DOHH2 (cell line): ENCODE measurements around the gene MISP.

Experiments used
- H3F3A ChIP-seq: fragments of 200-600 bp; sonication (generic), shearing (Covaris generic); 2 replicates; pipeline ENCODE4 v1.6.0; 2016; ENCODE audit warnings: antibody characterized with exemption, mild to moderate bottlenecking; ENCODE audit not compliant: control insufficient read depth, insufficient read depth
- H3K27ac ChIP-seq: fragments of 200-600 bp; sonication (generic); 2 replicates; pipeline ENCODE4 v1.5.1; 2014; ENCODE audit warnings: low read depth, mild to moderate bottlenecking, low read length, moderate library complexity
- H3K27me3 ChIP-seq: fragments of 200-600 bp; sonication (generic); 2 replicates; pipeline ENCODE4 v1.6.1; 2014; ENCODE audit warnings: mild to moderate bottlenecking, low read length, mixed read lengths; ENCODE audit not compliant: control insufficient read depth
- H3K36me3 ChIP-seq: fragments of 200-600 bp; sonication (generic); 2 replicates; pipeline ENCODE4 v1.6.1; 2014; ENCODE audit warnings: mild to moderate bottlenecking, low read length, moderate library complexity, mixed read lengths; ENCODE audit not compliant: control insufficient read depth
- H3K4me1 ChIP-seq: fragments of 200-600 bp; sonication (generic); 2 replicates; pipeline ENCODE4 v1.6.1; 2014; ENCODE audit warnings: mild to moderate bottlenecking, low read length, mixed read lengths; ENCODE audit not compliant: control insufficient read depth
- H3K4me2 ChIP-seq: fragments of 200-600 bp; sonication (generic); 2 replicates; pipeline ENCODE4 v1.6.0; 2014; ENCODE audit warnings: mild to moderate bottlenecking, low read length, moderate library complexity
- H3K4me3 ChIP-seq: fragments of 200-600 bp; sonication (generic); 2 replicates; pipeline ENCODE4 v1.5.1; 2014; ENCODE audit warnings: mild to moderate bottlenecking, low read length, mixed read lengths
- H3K79me2 ChIP-seq: fragments of 200-600 bp; sonication (generic); 2 replicates; pipeline ENCODE4 v1.6.1; 2014; ENCODE audit warnings: mild to moderate bottlenecking, low read length, mixed read lengths; ENCODE audit not compliant: control insufficient read depth
- H3K9me2 ChIP-seq: fragments of 200-600 bp; sonication (generic); replicated peaks from 2 replicates; pipeline ENCODE4 v1.6.1; 2014; ENCODE audit warnings: mild to moderate bottlenecking, low read length, mixed read lengths; ENCODE audit not compliant: control insufficient read depth
- H3K9me3 ChIP-seq: fragments of 200-600 bp; sonication (generic); 2 replicates; pipeline ENCODE4 v1.6.1; 2014; ENCODE audit warnings: antibody characterized with exemption, low read length, mixed read lengths; ENCODE audit not compliant: control insufficient read depth, insufficient read depth
- H4K20me1 ChIP-seq: fragments of 200-600 bp; sonication (generic); 2 replicates; pipeline ENCODE4 v1.6.0; 2014; ENCODE audit warnings: low read depth, mild to moderate bottlenecking, antibody characterized with exemption, low read length, moderate library complexity; ENCODE audit not compliant: control insufficient read depth, insufficient read depth
- EZH2phosphoT487 ChIP-seq: fragments of 200-600 bp; sonication (generic); IDR thresholded peaks from 2 replicates; pipeline ENCODE4 v1.6.1; 2017; ENCODE audit warnings: borderline replicate concordance, mild to moderate bottlenecking, antibody characterized with exemption, low read length, moderate library complexity, mixed read lengths
- TF ChIP-seq, protein P1 (sequence below): fragments of 200-600 bp; sonication (generic); IDR thresholded peaks from one replicate; pipeline ENCODE4 v1.5.1; 2014; ENCODE audit warnings: antibody characterized with exemption, mild to moderate bottlenecking, low read depth, low read length; ENCODE audit not compliant: poor library complexity, severe bottlenecking

Gene MISP

DNA sequence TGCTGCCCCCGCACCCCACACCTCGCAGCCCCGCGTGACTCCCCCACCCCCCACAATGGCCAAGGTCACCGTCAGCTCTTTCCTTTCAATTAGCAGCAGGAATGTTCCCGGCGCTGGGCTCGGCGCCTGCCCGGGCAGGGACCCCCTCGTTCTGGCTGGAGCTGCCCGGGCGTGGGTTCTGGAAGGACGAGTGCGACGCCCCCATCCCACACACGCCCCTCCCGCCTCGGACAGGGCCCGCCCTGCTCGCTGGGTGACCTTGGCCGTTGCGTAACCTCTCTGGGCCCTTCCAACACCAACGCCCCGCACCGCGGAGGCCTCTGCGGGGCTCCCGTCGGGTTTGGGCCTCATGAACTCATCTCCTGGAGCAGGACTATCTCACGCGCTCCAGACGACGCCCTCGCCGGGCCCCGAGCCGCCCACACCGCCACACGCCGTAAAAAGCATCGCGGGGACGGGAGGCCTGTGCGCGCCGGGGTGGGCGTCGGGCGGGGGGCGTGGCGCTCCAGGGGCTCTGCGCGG, 31.9 kb upstream of the MISP start:
- no peak overlapping the region for H3K4me3 ChIP-seq
- H3K4me2 ChIP-seq, result no peak overlapping the region
- no peaks in the 10 kb centered on the region for H3F3A ChIP-seq
- no peak for TF ChIP-seq EZH2phosphoT487
- TF ChIP-seq, protein P1, sequence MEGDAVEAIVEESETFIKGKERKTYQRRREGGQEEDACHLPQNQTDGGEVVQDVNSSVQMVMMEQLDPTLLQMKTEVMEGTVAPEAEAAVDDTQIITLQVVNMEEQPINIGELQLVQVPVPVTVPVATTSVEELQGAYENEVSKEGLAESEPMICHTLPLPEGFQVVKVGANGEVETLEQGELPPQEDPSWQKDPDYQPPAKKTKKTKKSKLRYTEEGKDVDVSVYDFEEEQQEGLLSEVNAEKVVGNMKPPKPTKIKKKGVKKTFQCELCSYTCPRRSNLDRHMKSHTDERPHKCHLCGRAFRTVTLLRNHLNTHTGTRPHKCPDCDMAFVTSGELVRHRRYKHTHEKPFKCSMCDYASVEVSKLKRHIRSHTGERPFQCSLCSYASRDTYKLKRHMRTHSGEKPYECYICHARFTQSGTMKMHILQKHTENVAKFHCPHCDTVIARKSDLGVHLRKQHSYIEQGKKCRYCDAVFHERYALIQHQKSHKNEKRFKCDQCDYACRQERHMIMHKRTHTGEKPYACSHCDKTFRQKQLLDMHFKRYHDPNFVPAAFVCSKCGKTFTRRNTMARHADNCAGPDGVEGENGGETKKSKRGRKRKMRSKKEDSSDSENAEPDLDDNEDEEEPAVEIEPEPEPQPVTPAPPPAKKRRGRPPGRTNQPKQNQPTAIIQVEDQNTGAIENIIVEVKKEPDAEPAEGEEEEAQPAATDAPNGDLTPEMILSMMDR, result no peak
- no peaks in the 10 kb centered on the region for H3K9me2 ChIP-seq
- no peaks in the 10 kb centered on the region for H3K9me3 ChIP-seq
- H3K4me1 ChIP-seq, result peaks cover 12% of the 10 kb centered on the region
- H3K79me2 ChIP-seq, result no peaks in the 10 kb centered on the region
- H3K27me3 ChIP-seq, result peaks cover 11% of the 10 kb centered on the region
- H4K20me1 ChIP-seq, result no peaks in the 10 kb centered on the region
- no peaks in the 10 kb centered on the region for H3K36me3 ChIP-seq
- no peak overlapping the region for H3K27ac ChIP-seq

GRCh38 chr19:719636-720344, 31.1 kb upstream of the MISP start:
- Histone ChIP-seq H3F3A (no peaks in the 10 kb centered on the region), H3K9me2 (no peaks in the 10 kb centered on the region), H3K27me3 (peaks cover 12% of the 10 kb centered on the region), H4K20me1 (no peaks in the 10 kb centered on the region), H3K79me2 (no peaks in the 10 kb centered on the region), H3K4me1 (peaks cover 12% of the 10 kb centered on the region), H3K9me3 (no peaks in the 10 kb centered on the region), H3K4me3 (no peak overlapping the region), H3K4me2 (no peak overlapping the region), H3K27ac (no peak overlapping the region), H3K36me3 (no peaks in the 10 kb centered on the region)
- TF ChIP-seq, protein P1, result no peak
- no peak for TF ChIP-seq EZH2phosphoT487

DNA sequence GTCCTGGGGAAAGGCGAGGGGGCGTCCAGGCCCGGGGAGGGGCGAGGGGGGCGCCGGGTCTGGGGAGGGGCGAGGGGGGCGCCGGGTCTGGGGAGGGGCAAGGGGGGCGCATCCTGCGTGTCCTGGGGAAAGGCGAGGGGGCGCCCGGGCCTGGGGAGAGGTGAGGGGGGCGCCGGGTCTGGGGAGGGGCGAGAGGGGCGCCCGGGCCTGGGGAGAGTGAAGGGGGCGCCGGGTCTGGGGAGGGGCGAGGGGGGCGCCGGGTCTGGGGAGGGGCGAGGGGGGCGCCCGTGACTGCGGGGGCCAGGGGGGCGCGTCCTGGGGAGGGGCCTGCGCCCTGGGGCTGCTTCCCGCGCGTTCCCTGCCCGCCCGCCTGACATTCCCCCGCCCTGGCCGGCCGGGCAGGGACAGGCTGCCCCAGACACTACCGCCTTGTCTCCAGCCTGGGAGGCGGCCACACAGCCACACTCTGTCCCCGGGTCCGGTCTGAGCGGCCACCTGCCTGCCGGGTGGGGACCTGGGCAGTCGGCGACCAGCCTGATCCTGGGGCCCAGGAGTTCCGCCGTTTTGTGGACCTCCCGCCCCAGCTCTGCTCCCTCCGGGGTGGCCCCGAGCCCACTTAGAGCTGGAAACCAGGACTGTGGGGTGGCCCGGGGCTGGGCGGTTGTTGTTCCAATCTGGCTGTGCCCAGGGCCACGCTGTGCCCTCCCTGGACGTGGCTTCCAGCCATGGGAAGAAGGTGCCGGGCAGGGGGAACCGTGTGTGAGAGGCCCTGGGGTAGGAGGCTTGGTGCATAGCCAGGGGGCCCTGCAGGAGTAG, 30.4 kb upstream of the MISP start:
- H3K4me2 ChIP-seq, result no peak overlapping the region
- H3K27me3 ChIP-seq, result peaks cover 12% of the 10 kb centered on the region
- no peaks in the 10 kb centered on the region for H3K36me3 ChIP-seq
- TF ChIP-seq EZH2phosphoT487, result no peak
- TF ChIP-seq, protein P1, result no peak
- H3K4me1 ChIP-seq, result peaks cover 12% of the 10 kb centered on the region
- H3K9me3 ChIP-seq, result no peaks in the 10 kb centered on the region
- H3K27ac ChIP-seq, result no peak overlapping the region
- no peaks in the 10 kb centered on the region for H3F3A ChIP-seq
- no peaks in the 10 kb centered on the region for H4K20me1 ChIP-seq
- H3K79me2 ChIP-seq, result no peaks in the 10 kb centered on the region
- no peaks in the 10 kb centered on the region for H3K9me2 ChIP-seq
- H3K4me3 ChIP-seq, result no peak overlapping the region
